DOHH2 (cell line): ENCODE results near the gene CHPF2.

Source experiments
- H3F3A ChIP-seq: fragments of 200-600 bp; sonication (generic), shearing (Covaris generic); 2 replicates; pipeline ENCODE4 v1.6.0; 2016; ENCODE audit warnings: antibody characterized with exemption, mild to moderate bottlenecking; ENCODE audit not compliant: control insufficient read depth, insufficient read depth
- H3K27ac ChIP-seq: fragments of 200-600 bp; sonication (generic); 2 replicates; pipeline ENCODE4 v1.5.1; 2014; ENCODE audit warnings: low read depth, mild to moderate bottlenecking, low read length, moderate library complexity
- H3K27me3 ChIP-seq: fragments of 200-600 bp; sonication (generic); 2 replicates; pipeline ENCODE4 v1.6.1; 2014; ENCODE audit warnings: mild to moderate bottlenecking, low read length, mixed read lengths; ENCODE audit not compliant: control insufficient read depth
- H3K36me3 ChIP-seq: fragments of 200-600 bp; sonication (generic); 2 replicates; pipeline ENCODE4 v1.6.1; 2014; ENCODE audit warnings: mild to moderate bottlenecking, low read length, moderate library complexity, mixed read lengths; ENCODE audit not compliant: control insufficient read depth
- H3K4me1 ChIP-seq: fragments of 200-600 bp; sonication (generic); 2 replicates; pipeline ENCODE4 v1.6.1; 2014; ENCODE audit warnings: mild to moderate bottlenecking, low read length, mixed read lengths; ENCODE audit not compliant: control insufficient read depth
- H3K4me2 ChIP-seq: fragments of 200-600 bp; sonication (generic); 2 replicates; pipeline ENCODE4 v1.6.0; 2014; ENCODE audit warnings: mild to moderate bottlenecking, low read length, moderate library complexity
- H3K4me3 ChIP-seq: fragments of 200-600 bp; sonication (generic); 2 replicates; pipeline ENCODE4 v1.5.1; 2014; ENCODE audit warnings: mild to moderate bottlenecking, low read length, mixed read lengths
- H3K79me2 ChIP-seq: fragments of 200-600 bp; sonication (generic); 2 replicates; pipeline ENCODE4 v1.6.1; 2014; ENCODE audit warnings: mild to moderate bottlenecking, low read length, mixed read lengths; ENCODE audit not compliant: control insufficient read depth
- H3K9me2 ChIP-seq: fragments of 200-600 bp; sonication (generic); replicated peaks from 2 replicates; pipeline ENCODE4 v1.6.1; 2014; ENCODE audit warnings: mild to moderate bottlenecking, low read length, mixed read lengths; ENCODE audit not compliant: control insufficient read depth
- H3K9me3 ChIP-seq: fragments of 200-600 bp; sonication (generic); 2 replicates; pipeline ENCODE4 v1.6.1; 2014; ENCODE audit warnings: antibody characterized with exemption, low read length, mixed read lengths; ENCODE audit not compliant: control insufficient read depth, insufficient read depth
- H4K20me1 ChIP-seq: fragments of 200-600 bp; sonication (generic); 2 replicates; pipeline ENCODE4 v1.6.0; 2014; ENCODE audit warnings: low read depth, mild to moderate bottlenecking, antibody characterized with exemption, low read length, moderate library complexity; ENCODE audit not compliant: control insufficient read depth, insufficient read depth
- CTCF ChIP-seq: fragments of 200-600 bp; sonication (generic); IDR thresholded peaks from one replicate; pipeline ENCODE4 v1.5.1; 2014; ENCODE audit warnings: antibody characterized with exemption, mild to moderate bottlenecking, low read depth, low read length; ENCODE audit not compliant: poor library complexity, severe bottlenecking
- EZH2phosphoT487 ChIP-seq: fragments of 200-600 bp; sonication (generic); IDR thresholded peaks from 2 replicates; pipeline ENCODE4 v1.6.1; 2017; ENCODE audit warnings: borderline replicate concordance, mild to moderate bottlenecking, antibody characterized with exemption, low read length, moderate library complexity, mixed read lengths

CHPF2 gene

GRCh38 chr7:151201751-151202150 is 30.5 kb upstream of the CHPF2 start:
- no peaks in the 10 kb centered on the region for H3K9me2 ChIP-seq
- TF ChIP-seq EZH2phosphoT487 (no peak), CTCF (no peak)
- H3K27ac ChIP-seq, result no peak overlapping the region
- H3K9me3 ChIP-seq, result no peaks in the 10 kb centered on the region
- H4K20me1 ChIP-seq, result no peaks in the 10 kb centered on the region
- H3K79me2 ChIP-seq, result no peaks in the 10 kb centered on the region
- no peak overlapping the region for H3K4me3 ChIP-seq
- H3K4me2 ChIP-seq, result no peak overlapping the region
- H3K4me1 ChIP-seq, result no peaks in the 10 kb centered on the region
- no peaks in the 10 kb centered on the region for H3F3A ChIP-seq
- no peaks in the 10 kb centered on the region for H3K36me3 ChIP-seq
- peaks cover 25% of the 10 kb centered on the region for H3K27me3 ChIP-seq

- Histone ChIP-seq H3K9me3 (no peaks in the 10 kb centered on the region), H3K79me2 (no peaks in the 10 kb centered on the region), H3K4me3 (no peak overlapping the region), H4K20me1 (no peaks in the 10 kb centered on the region), H3K4me1 (no peaks in the 10 kb centered on the region), H3F3A (no peaks in the 10 kb centered on the region), H3K27ac (no peak overlapping the region), H3K27me3 (peaks cover 21% of the 10 kb centered on the region), H3K9me2 (no peaks in the 10 kb centered on the region), H3K4me2 (no peak overlapping the region), H3K36me3 (no peaks in the 10 kb centered on the region)
- TF ChIP-seq CTCF, result no peak
- TF ChIP-seq EZH2phosphoT487, result no peak
Observed at GRCh38 chr7:151202836-151203235, 29.4 kb upstream of the CHPF2 start.

GRCh38 chr7:151204383-151205032 is 27.8 kb upstream of the CHPF2 start:
- Histone ChIP-seq H3K4me1 (no peaks in the 10 kb centered on the region), H4K20me1 (no peaks in the 10 kb centered on the region), H3K27me3 (peaks cover 21% of the 10 kb centered on the region), H3K27ac (no peak overlapping the region), H3K36me3 (no peaks in the 10 kb centered on the region), H3K4me3 (no peak overlapping the region), H3K9me2 (no peaks in the 10 kb centered on the region), H3K9me3 (no peaks in the 10 kb centered on the region), H3F3A (no peaks in the 10 kb centered on the region), H3K4me2 (no peak overlapping the region), H3K79me2 (no peaks in the 10 kb centered on the region)
- TF ChIP-seq CTCF (no peak), EZH2phosphoT487 (no peak)
